CD4-positive, alpha-beta T cell (primary cell): ENCODE measurements around the gene HLCS. TPM values are rescaled to one million over a fixed set of nuclear protein-coding genes. Genes with fewer than 3 reads are reported as not detected.

Source experiments
- ATAC-seq: fragments of 200-7000 bp; cut with Tn5 transposase; one replicate; pipeline ENCODE4 v1.10.0; 2022; ENCODE audit warnings: mild to moderate bottlenecking; ENCODE audit not compliant: poor library complexity
- CTCF ChIA-PET: fragments of 350-600 bp; sonication (Branson Sonifier 250); formaldehyde crosslinking; loops from one replicate; lab custom pipeline; 2021; ENCODE audit warnings: antibody characterized with exemption, inconsistent platforms; lab: Charles Lee
- POLR2A ChIA-PET: fragments of 350-600 bp; sonication (Branson Sonifier 250); formaldehyde crosslinking; loops from one replicate; lab custom pipeline; 2021; ENCODE audit warnings: antibody characterized with exemption, inconsistent platforms; lab: Charles Lee
- DNase-seq, 14 experiments: peaks; one replicate each; pipeline ENCODE4 v3.0.0-alpha.2; 2013 to 2020; ENCODE audit warnings: mixed read lengths in 2 of 14
- H3K27ac ChIP-seq, 2 donors: one replicate each; pipeline versions ENCODE4 v1.5.1 to v1.7.0; 2013; ENCODE audit warnings: low read length in 2 of 2, low read depth in 1 of 2, mild to moderate bottlenecking in 1 of 2
- H3K27me3 ChIP-seq, 2 experiments: 1 replicate in 1 of 2; 2 replicates in 1 of 2; pipeline versions ENCODE4 v1.6.1 to v1.7.0; 2013; ENCODE audit warnings: low read length in 2 of 2, control low read depth in 1 of 2, mild to moderate bottlenecking in 1 of 2, moderate library complexity in 1 of 2; ENCODE audit not compliant: insufficient read depth in 2 of 2, control insufficient read depth in 1 of 2
- H3K36me3 ChIP-seq: one replicate; pipeline ENCODE4 v1.6.1; 2013; ENCODE audit warnings: low read length, control low read depth; ENCODE audit not compliant: insufficient read depth
- H3K4me1 ChIP-seq: one replicate; pipeline ENCODE4 v1.6.1; 2013; ENCODE audit warnings: low read length, control low read depth; ENCODE audit not compliant: insufficient read depth
- H3K4me3 ChIP-seq: one replicate; pipeline ENCODE4 v1.5.1; 2013; ENCODE audit warnings: mild to moderate bottlenecking, low read length, moderate library complexity
- H3K9me3 ChIP-seq, 2 experiments: 1 replicate in 1 of 2; 2 replicates in 1 of 2; pipeline versions ENCODE4 v1.6.1 to v1.7.0; 2013; ENCODE audit warnings: low read length in 2 of 2, mild to moderate bottlenecking in 2 of 2, control low read depth in 1 of 2, moderate library complexity in 1 of 2; ENCODE audit not compliant: control insufficient read depth in 1 of 2, insufficient read depth in 1 of 2
- H3K27ac Mint-ChIP-seq: one replicate; pipeline ENCODE4 v1.8.0; 2020; ENCODE audit warnings: mixed read lengths
- H3K27me3 Mint-ChIP-seq: one replicate; pipeline ENCODE4 v1.8.0; 2021; ENCODE audit warnings: mixed read lengths
- H3K36me3 Mint-ChIP-seq: one replicate; pipeline ENCODE4 v1.8.0; 2021; ENCODE audit warnings: low read depth, mixed read lengths
- H3K4me1 Mint-ChIP-seq: one replicate; pipeline ENCODE4 v1.8.0; 2021; ENCODE audit warnings: low read depth, mixed read lengths
- H3K4me3 Mint-ChIP-seq: one replicate; pipeline ENCODE4 v1.8.0; 2020; ENCODE audit warnings: mild to moderate bottlenecking, mixed read lengths
- H3K9me3 Mint-ChIP-seq: one replicate; pipeline ENCODE4 v1.8.0; 2020; ENCODE audit warnings: mixed read lengths
- CTCF ChIP-seq: fragments of 200-600 bp; IDR thresholded peaks from one replicate; pipeline ENCODE4 v1.8.0; 2022; ENCODE audit warnings: antibody characterized with exemption, mild to moderate bottlenecking
- intact Hi-C, 2 experiments: fragments of 100-400 bp; cut with DNase I in 1 of 2; cut with micrococcal nuclease in 1 of 2; formaldehyde crosslinking; loops; one replicate each; pipeline versions ENCODE4 v1.15.1 to v1.9.0; 2023 to 2025; cut with DNase I, micrococcal nuclease
- total RNA-seq, 174 experiments: library from RNA in 2 of 174; stranded (reverse) in 2 of 174; gene quantifications; one replicate each; pipeline ENCODE4 v1.2.3 and lab custom pipeline; 2021 to 2026

The HLCS gene
- total RNA-seq, 2 experiments from 2014 or later = 8.1 to 10.0 TPM

- Histone ChIP-seq H3K36me3 (no peaks in the 10 kb centered on the region), H3K27me3 (no peaks in the 10 kb centered on the region), H3K4me1 (peaks cover 13% of the 10 kb centered on the region), H3K9me3 (no peaks in the 10 kb centered on the region), H3K27ac (no peak overlapping the region), H3K4me3 (no peak overlapping the region)
- intact Hi-C loops = loop anchor here in 1 of 2 experiments (10.0 kb wide), 2 partner anchors 303 to 887 kb away; partner anchors contain the start of genes CBR1 and VPS26C
- peaks cover 15% of the 10 kb centered on the region for H3K4me1 Mint-ChIP-seq
- H3K27me3 Mint-ChIP-seq = no peaks in the 10 kb centered on the region
- no peak for TF ChIP-seq CTCF
- H3K27ac Mint-ChIP-seq = no peak overlapping the region
- DNase-seq (no peak), ATAC-seq (no peak)
- H3K9me3 Mint-ChIP-seq = no peaks in the 10 kb centered on the region
- ChIA-PET POLR2A (no interaction called here), CTCF (interaction anchor here (0.6 kb wide), 1 partner anchor 61 kb away, joined by 3 read pairs; no protein-coding TSS in a partner anchor)
- H3K4me3 Mint-ChIP-seq = no peak overlapping the region
- H3K36me3 Mint-ChIP-seq = peaks cover 22% of the 10 kb centered on the region
Measured at GRCh38 chr21:36962098-36962780, 4.2 kb downstream of the HLCS start.

- H3K27me3 Mint-ChIP-seq = no peaks in the 10 kb centered on the region
- DNase-seq (no peak), ATAC-seq (no peak)
- H3K27ac Mint-ChIP-seq = no peak overlapping the region
- Histone ChIP-seq H3K27ac (no peak overlapping the region), H3K4me1 (peaks cover 5% of the 10 kb centered on the region), H3K9me3 (no peaks in the 10 kb centered on the region), H3K27me3 (no peaks in the 10 kb centered on the region), H3K36me3 (peaks cover 4% of the 10 kb centered on the region), H3K4me3 (no peak overlapping the region)
- TF ChIP-seq CTCF = no peak
- peaks cover 12% of the 10 kb centered on the region for H3K4me1 Mint-ChIP-seq
- peaks cover 30% of the 10 kb centered on the region for H3K36me3 Mint-ChIP-seq
- no peak overlapping the region for H3K4me3 Mint-ChIP-seq
- ChIA-PET POLR2A (no interaction called here), CTCF (no interaction called here)
- intact Hi-C loops = loop anchor here in 1 of 2 experiments (10.0 kb wide), 2 partner anchors 304 to 886 kb away; partner anchors contain the start of genes CBR1 and VPS26C
- no peaks in the 10 kb centered on the region for H3K9me3 Mint-ChIP-seq
Measured at GRCh38 chr21:36960676-36961284, 5.7 kb downstream of the HLCS start.

DNA sequence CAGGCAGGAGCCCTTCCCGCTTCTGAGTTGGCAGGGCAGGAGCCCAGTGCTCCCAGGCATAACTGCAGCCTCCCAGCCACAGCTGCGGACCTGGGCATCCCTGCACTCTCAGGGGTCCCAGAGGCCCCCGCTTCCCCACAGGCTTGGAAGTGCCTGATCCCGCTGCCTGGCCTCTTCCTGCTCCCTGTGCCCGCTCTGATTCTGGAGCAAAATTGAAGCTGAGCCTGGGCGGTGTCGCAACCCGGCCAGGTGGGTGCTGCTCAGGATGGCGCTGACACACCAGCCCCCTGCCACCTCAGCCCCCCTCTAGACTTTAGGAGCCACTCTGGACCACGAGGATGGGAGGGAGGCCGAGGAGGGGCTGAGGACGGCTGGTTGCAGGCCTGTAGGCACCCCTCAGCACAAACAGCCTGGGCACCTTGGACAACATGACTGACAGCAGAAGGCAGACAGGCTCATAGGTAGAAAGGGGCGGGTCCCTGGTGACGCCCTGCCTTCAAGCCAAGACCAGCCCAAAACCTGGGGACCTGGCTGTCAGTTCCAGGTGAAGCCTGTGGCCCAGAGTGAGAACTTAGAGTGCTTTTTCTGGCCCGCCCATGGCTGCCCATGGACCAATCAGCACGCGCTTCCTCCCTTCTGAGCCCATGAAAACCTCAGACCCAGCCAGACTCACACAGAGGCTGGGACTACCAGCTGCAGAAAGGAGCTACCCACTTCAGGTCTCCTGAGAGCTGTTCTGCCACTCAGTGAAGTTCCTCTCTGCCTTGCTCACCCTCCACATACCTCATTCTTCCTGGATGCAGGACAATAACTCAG is 7.2 kb downstream of the HLCS start:
- ChIA-PET POLR2A (no interaction called here), CTCF (no interaction called here)
- Histone ChIP-seq H3K9me3 (no peaks in the 10 kb centered on the region), H3K4me1 (no peaks in the 10 kb centered on the region), H3K36me3 (peaks cover 4% of the 10 kb centered on the region), H3K4me3 (no peak overlapping the region), H3K27me3 (no peaks in the 10 kb centered on the region), H3K27ac (no peak overlapping the region)
- intact Hi-C loops = no loop called here
- DNase-seq = no peak
- Mint-ChIP-seq H3K27me3 (no peaks in the 10 kb centered on the region), H3K9me3 (no peaks in the 10 kb centered on the region), H3K27ac (no peak overlapping the region), H3K4me3 (no peak overlapping the region), H3K36me3 (peaks cover 35% of the 10 kb centered on the region), H3K4me1 (no peaks in the 10 kb centered on the region)
- ATAC-seq = no peak
- no peak for TF ChIP-seq CTCF
